ENCODE measurements around the gene KMO.

The KMO gene

GRCh38 chr1:241536969-241537368 lies 4.8 kb downstream of the KMO start:
- no peak for DNase-seq (ENCODE audit: low read depth)

- no peak for DNase-seq (ENCODE audit: low read depth)
Observed at GRCh38 chr1:241542199-241542907, 10.2 kb downstream of the KMO start.

- no peak for DNase-seq (ENCODE audit: low read depth)
Observed at GRCh38 chr1:241548008-241548407, 15.8 kb downstream of the KMO start.

GRCh38 chr1:241550318-241550717 lies 18.1 kb downstream of the KMO start:
- no peak for DNase-seq (ENCODE audit: low read depth)

GRCh38 chr1:241551759-241552638 lies 19.8 kb downstream of the KMO start:
- no peak for DNase-seq (ENCODE audit: low read depth)

- no peak for DNase-seq (ENCODE audit: low read depth)
Observed at GRCh38 chr1:241553886-241554592, 21.9 kb downstream of the KMO start.

- no peak for DNase-seq (ENCODE audit: low read depth)
Observed at GRCh38 chr1:241555526-241555925, 23.3 kb downstream of the KMO start.

GRCh38 chr1:241557031-241557430 lies 24.9 kb downstream of the KMO start:
- DNase-seq (ENCODE audit: low read depth), result no peak

GRCh38 chr1:241557551-241558193 lies 25.5 kb downstream of the KMO start:
- DNase-seq (ENCODE audit: low read depth), result no peak

- DNase-seq (ENCODE audit: low read depth), result no peak
Observed at GRCh38 chr1:241560146-241560848, 28.1 kb downstream of the KMO start.

- DNase-seq (ENCODE audit: low read depth), result no peak
Observed at GRCh38 chr1:241560849-241561187, 28.6 kb downstream of the KMO start.

- DNase-seq (ENCODE audit: low read depth), result no peak
Observed at GRCh38 chr1:241569848-241570247, 37.7 kb downstream of the KMO start.

GRCh38 chr1:241574154-241574553 lies 42.0 kb downstream of the KMO start:
- no peak for DNase-seq (ENCODE audit: low read depth)

GRCh38 chr1:241579434-241579833 lies 47.3 kb downstream of the KMO start:
- no peak for DNase-seq (ENCODE audit: low read depth)

- DNase-seq (ENCODE audit: low read depth), result no peak
Observed at GRCh38 chr1:241582921-241583321, 50.7 kb downstream of the KMO start.

GRCh38 chr1:241586905-241587512 lies 54.8 kb downstream of the KMO start:
- DNase-seq (ENCODE audit: low read depth), result no peak

GRCh38 chr1:241589521-241589920 lies 57.3 kb downstream of the KMO start:
- DNase-seq (ENCODE audit: low read depth), result no peak

GRCh38 chr1:241590719-241591118 lies 58.5 kb downstream of the KMO start:
- no peak for DNase-seq (ENCODE audit: low read depth)

GRCh38 chr1:241591317-241591716 lies 59.1 kb downstream of the KMO start:
- no peak for DNase-seq (ENCODE audit: low read depth)

GRCh38 chr1:241591736-241592135 lies 59.6 kb downstream of the KMO start:
- DNase-seq (ENCODE audit: low read depth), result no peak

GRCh38 chr1:241592273-241592958 lies 60.2 kb downstream of the KMO start:
- peak; percentile 62 for DNase-seq (ENCODE audit: low read depth)
